Upper lobe of left lung (tissue), 4 donors: Measurements from ENCODE around the gene RBM20.

Source experiments
- CTCF ChIP-seq, 6 experiments: fragments of 450-650 bp in 4 of 6; fragments of 200-600 bp in 2 of 6; sonication (generic) in 2 of 6; IDR thresholded peaks; one replicate each; pipeline ENCODE4 v1.5.1; 2016 to 2019; ENCODE audit warnings: antibody characterized with exemption in 6 of 6
- POLR2AphosphoS5 ChIP-seq, 2 donors: sonication (generic); formaldehyde crosslinking; IDR thresholded peaks; one replicate each; pipeline ENCODE4 v1.5.1; 2017; ENCODE audit warnings: antibody characterized with exemption in 2 of 2

GRCh38 chr10:110865186-110865808 lies 221.2 kb downstream of the RBM20 start:
- TF ChIP-seq CTCF (IDR thresholded peaks at IDR 0.05) = no peak
- no peak for TF ChIP-seq POLR2AphosphoS5 (IDR thresholded peaks at IDR 0.05)
